GM23338 (cell line): ENCODE measurements around the gene GFRA4.

Experiments used
- CREB1 ChIP-seq: fragments of 250-450 bp; sonication (Bioruptor Pico); IDR thresholded peaks from 2 replicates; pipeline ENCODE4 v1.5.0; 2020; ENCODE audit warnings: low read depth, mild to moderate bottlenecking, moderate library complexity
- EZH2 ChIP-seq: fragments of 200-600 bp; sonication (generic); IDR thresholded peaks from one replicate; pipeline ENCODE4 v1.8.0; 2017; ENCODE audit warnings: antibody characterized with exemption, mild to moderate bottlenecking, low read depth; ENCODE audit not compliant: unreplicated experiment
- EZH2phosphoT487 ChIP-seq: fragments of 200-600 bp; sonication (generic); IDR thresholded peaks from one replicate; pipeline ENCODE4 v1.8.1; 2018; ENCODE audit warnings: antibody characterized with exemption; ENCODE audit not compliant: unreplicated experiment
- JUNB ChIP-seq: IDR thresholded peaks from one replicate; pipeline ENCODE4 v1.6.1; 2016; ENCODE audit warnings: antibody characterized with exemption; ENCODE audit not compliant: unreplicated experiment
- NANOG ChIP-seq: IDR thresholded peaks from 2 replicates; pipeline ENCODE4 v1.6.1; 2016; ENCODE audit warnings: antibody characterized with exemption, borderline replicate concordance
- POLR2AphosphoS5 ChIP-seq: IDR thresholded peaks from 2 replicates; pipeline ENCODE4 v1.6.1; 2016; ENCODE audit warnings: antibody characterized with exemption, low read depth
- ZNF114 ChIP-seq: fragments of 250-450 bp; sonication (Bioruptor Pico); IDR thresholded peaks from 2 replicates; pipeline ENCODE4 v1.5.0; 2020; ENCODE audit warnings: mild to moderate bottlenecking, moderate library complexity
- ZNF331 ChIP-seq: fragments of 250-450 bp; sonication (Bioruptor Pico); IDR thresholded peaks from 2 replicates; pipeline ENCODE4 v1.5.0; 2020; ENCODE audit warnings: low read depth, mild to moderate bottlenecking, moderate library complexity
- TF ChIP-seq, protein P1 (sequence below): IDR thresholded peaks from one replicate; pipeline ENCODE4 v1.6.1; 2018; ENCODE audit warnings: antibody characterized with exemption; ENCODE audit not compliant: unreplicated experiment
- TF ChIP-seq, protein P2 (sequence below), 2 experiments: fragments of 200-600 bp in 1 of 2; sonication (generic) in 1 of 2; conservative IDR thresholded peaks; 2 replicates each; pipeline versions ENCODE4 v1.5.1 to v1.6.1; 2016 to 2017; ENCODE audit warnings: antibody characterized with exemption in 2 of 2, low read depth in 2 of 2, mild to moderate bottlenecking in 2 of 2, moderate library complexity in 1 of 2

DNA sequence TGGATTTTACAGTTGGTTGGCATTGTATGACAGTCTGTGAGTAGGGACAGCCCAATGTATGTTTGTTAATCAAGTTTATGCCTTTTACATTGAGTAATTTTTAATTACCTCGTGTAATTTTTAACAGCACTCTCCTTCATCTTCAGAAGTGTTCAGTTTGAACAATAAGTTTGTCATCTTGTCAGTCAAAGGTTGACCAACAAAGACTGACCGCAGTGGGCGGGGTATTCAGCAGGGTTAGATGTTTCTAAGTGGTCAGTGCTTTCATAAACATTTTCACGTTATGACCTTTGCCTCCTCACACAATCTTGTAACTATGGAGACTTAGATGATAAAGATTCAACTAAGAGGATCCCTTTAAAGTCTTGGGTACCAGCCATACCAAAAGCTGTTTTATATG lies 40.8 kb downstream of the GFRA4 start:
- TF ChIP-seq, protein P1, sequence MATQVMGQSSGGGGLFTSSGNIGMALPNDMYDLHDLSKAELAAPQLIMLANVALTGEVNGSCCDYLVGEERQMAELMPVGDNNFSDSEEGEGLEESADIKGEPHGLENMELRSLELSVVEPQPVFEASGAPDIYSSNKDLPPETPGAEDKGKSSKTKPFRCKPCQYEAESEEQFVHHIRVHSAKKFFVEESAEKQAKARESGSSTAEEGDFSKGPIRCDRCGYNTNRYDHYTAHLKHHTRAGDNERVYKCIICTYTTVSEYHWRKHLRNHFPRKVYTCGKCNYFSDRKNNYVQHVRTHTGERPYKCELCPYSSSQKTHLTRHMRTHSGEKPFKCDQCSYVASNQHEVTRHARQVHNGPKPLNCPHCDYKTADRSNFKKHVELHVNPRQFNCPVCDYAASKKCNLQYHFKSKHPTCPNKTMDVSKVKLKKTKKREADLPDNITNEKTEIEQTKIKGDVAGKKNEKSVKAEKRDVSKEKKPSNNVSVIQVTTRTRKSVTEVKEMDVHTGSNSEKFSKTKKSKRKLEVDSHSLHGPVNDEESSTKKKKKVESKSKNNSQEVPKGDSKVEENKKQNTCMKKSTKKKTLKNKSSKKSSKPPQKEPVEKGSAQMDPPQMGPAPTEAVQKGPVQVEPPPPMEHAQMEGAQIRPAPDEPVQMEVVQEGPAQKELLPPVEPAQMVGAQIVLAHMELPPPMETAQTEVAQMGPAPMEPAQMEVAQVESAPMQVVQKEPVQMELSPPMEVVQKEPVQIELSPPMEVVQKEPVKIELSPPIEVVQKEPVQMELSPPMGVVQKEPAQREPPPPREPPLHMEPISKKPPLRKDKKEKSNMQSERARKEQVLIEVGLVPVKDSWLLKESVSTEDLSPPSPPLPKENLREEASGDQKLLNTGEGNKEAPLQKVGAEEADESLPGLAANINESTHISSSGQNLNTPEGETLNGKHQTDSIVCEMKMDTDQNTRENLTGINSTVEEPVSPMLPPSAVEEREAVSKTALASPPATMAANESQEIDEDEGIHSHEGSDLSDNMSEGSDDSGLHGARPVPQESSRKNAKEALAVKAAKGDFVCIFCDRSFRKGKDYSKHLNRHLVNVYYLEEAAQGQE, result no peak
- TF ChIP-seq ZNF331 (CRISPR knock-in tag) (no peak), JUNB (no peak), EZH2phosphoT487 (no peak), ZNF114 (CRISPR knock-in tag) (no peak), NANOG (no peak), POLR2AphosphoS5 (no peak), CREB1 (CRISPR knock-in tag) (no peak), EZH2 (no peak)
- TF ChIP-seq, protein P2, sequence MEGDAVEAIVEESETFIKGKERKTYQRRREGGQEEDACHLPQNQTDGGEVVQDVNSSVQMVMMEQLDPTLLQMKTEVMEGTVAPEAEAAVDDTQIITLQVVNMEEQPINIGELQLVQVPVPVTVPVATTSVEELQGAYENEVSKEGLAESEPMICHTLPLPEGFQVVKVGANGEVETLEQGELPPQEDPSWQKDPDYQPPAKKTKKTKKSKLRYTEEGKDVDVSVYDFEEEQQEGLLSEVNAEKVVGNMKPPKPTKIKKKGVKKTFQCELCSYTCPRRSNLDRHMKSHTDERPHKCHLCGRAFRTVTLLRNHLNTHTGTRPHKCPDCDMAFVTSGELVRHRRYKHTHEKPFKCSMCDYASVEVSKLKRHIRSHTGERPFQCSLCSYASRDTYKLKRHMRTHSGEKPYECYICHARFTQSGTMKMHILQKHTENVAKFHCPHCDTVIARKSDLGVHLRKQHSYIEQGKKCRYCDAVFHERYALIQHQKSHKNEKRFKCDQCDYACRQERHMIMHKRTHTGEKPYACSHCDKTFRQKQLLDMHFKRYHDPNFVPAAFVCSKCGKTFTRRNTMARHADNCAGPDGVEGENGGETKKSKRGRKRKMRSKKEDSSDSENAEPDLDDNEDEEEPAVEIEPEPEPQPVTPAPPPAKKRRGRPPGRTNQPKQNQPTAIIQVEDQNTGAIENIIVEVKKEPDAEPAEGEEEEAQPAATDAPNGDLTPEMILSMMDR (conservative IDR thresholded peaks at IDR 0.05; ENCODE audit: low read depth in 2 of 2), result no peak
